BLaER1 treated with 17β-estradiol and CSF1 and Interleukin-3, amounts not matched to agents 10 nM and 100 nM (cell line): Measurements from ENCODE around the gene MSI2.
A peak's percentile ranks its signal among the peaks of the same experiment; 100 is the strongest.
"Not testable (repeated sequence)": the region's sequence is repeated elsewhere in the genome, so short reads cannot be mapped to it uniquely, and the experiment has no call there.

ENCODE experiments used
- H3K27ac ChIP-seq, 11 experiments: shearing (Covaris generic); formaldehyde crosslinking; 2 replicates each; pipeline ENCODE4 v1.8.1; 2022
- H3K27me3 ChIP-seq, 11 experiments: shearing (Covaris generic); formaldehyde crosslinking; 2 replicates each; pipeline ENCODE4 v1.8.1; 2022
- H3K36me3 ChIP-seq, 11 experiments: shearing (Covaris generic); formaldehyde crosslinking; 2 replicates each; pipeline ENCODE4 v1.8.1; 2022
- H3K4me1 ChIP-seq, 10 experiments: shearing (Covaris generic); formaldehyde crosslinking; 2 replicates each; pipeline ENCODE4 v1.8.1; 2022
- H3K4me2 ChIP-seq, 11 experiments: shearing (Covaris generic); formaldehyde crosslinking; 2 replicates each; pipeline ENCODE4 v1.8.1; 2022
- H3K4me3 ChIP-seq, 10 experiments: shearing (Covaris generic); formaldehyde crosslinking; 2 replicates each; pipeline ENCODE4 v1.8.1; 2022
- H3K9ac ChIP-seq, 11 experiments: shearing (Covaris generic); formaldehyde crosslinking; 2 replicates each; pipeline ENCODE4 v1.8.1; 2022
- H3K9me3 ChIP-seq, 11 experiments: shearing (Covaris generic); formaldehyde crosslinking; replicated peaks in 1 of 11; 2 replicates each; pipeline ENCODE4 v1.8.1; 2022
- H4K20me1 ChIP-seq, 11 experiments: shearing (Covaris generic); formaldehyde crosslinking; 2 replicates each; pipeline ENCODE4 v1.8.1; 2022
- Cebpa-rat ChIP-seq, 11 experiments: shearing (Covaris generic); IDR thresholded peaks; 2 replicates each; pipeline ENCODE4 v1.8.1; 2022

Gene MSI2

DNA sequence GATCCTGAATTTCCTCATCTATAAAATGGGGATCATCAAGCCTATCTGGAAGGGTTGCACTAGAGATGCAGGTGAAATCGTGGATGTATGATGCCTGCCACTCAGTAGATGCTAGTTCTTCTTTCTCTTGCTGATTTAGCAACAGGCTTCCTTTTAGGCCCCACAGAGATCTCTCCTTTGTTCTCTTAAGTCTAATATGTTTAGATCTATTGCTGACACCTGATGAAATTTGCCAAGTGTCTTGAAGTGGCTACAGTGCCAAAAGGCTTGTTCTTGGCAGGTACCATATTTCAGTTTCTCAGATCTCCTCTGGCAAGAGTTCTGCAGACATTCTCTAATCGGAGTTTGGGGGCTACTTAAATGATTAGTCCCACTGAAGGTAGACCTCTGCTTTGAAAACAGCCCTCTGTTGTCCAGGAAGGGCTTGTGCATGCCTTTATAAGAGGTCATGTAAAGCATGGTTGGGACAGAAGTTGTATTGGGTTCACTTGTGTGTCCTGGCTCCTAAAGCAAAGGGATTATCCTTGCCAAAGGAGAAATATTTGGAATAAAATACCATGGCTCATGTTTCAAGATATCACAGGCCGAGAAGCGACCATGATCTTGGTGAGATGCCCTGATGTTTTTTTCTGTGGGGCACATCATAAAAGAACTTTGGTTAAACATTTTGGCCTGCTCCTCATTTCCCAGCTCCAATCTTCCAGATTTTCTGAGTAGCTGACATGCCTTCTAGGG is 234.0 kb downstream of the MSI2 start:
- Histone ChIP-seq H3K9ac (no peak overlapping the region), H3K36me3 (peaks cover 0 to 84% (median 23%) of the 10 kb centered on the region in 11 experiments; a peak in 12 of 22 replicates), H3K27me3 (no peaks in the 10 kb centered on the region), H3K4me2 (peak overlapping the region in 1 of 11 experiments; percentile 39; a peak in 1 of 22 replicates), H3K4me3 (no peak overlapping the region), H3K4me1 (peaks cover 39 to 98% (median 82%) of the 10 kb centered on the region in 10 experiments), H3K27ac (peak overlapping the region in 1 of 11 experiments; percentile 23; a peak in 1 of 22 replicates), H3K9me3 (no peaks in the 10 kb centered on the region), H4K20me1 (peaks cover 0 to 74% (median 0%) of the 10 kb centered on the region in 11 experiments; a peak in 5 of 22 replicates)
- TF ChIP-seq Cebpa-rat (IDR thresholded peaks at IDR 0.05) = no peak

DNA sequence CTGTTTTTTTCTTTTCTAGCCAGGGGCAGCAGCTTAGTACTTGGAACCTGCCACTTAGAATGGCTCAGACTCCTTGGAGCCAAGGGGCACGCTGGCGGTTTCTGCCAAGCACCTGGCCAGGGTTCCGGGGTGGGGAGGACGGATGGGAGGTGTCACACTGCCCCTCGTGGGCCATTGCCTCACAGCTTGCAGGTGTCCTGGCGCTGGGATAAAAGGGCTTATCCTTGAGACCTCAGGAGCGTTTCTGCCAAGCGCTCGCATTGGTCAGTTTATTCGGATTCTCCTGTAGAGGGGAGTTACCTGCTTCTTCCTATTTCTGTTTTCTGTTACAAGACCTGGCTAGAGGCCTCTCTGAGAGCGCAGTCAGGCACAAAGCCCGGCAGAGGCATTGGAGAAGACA is 234.6 kb downstream of the MSI2 start:
- Histone ChIP-seq H3K27ac (peak overlapping the region in 1 of 11 experiments; percentile 23; a peak in 2 of 22 replicates), H3K4me2 (peak overlapping the region in 1 of 11 experiments; percentile 7; a peak in 1 of 22 replicates), H3K27me3 (no peaks in the 10 kb centered on the region), H3K9me3 (no peaks in the 10 kb centered on the region), H3K4me3 (no peak overlapping the region), H3K4me1 (peaks cover 33 to 98% (median 78%) of the 10 kb centered on the region in 10 experiments), H3K36me3 (peaks cover 0 to 84% (median 23%) of the 10 kb centered on the region in 11 experiments; a peak in 12 of 22 replicates), H3K9ac (no peak overlapping the region), H4K20me1 (peaks cover 0 to 72% (median 0%) of the 10 kb centered on the region in 11 experiments; a peak in 5 of 22 replicates)
- TF ChIP-seq Cebpa-rat (IDR thresholded peaks at IDR 0.05) = no peak

DNA sequence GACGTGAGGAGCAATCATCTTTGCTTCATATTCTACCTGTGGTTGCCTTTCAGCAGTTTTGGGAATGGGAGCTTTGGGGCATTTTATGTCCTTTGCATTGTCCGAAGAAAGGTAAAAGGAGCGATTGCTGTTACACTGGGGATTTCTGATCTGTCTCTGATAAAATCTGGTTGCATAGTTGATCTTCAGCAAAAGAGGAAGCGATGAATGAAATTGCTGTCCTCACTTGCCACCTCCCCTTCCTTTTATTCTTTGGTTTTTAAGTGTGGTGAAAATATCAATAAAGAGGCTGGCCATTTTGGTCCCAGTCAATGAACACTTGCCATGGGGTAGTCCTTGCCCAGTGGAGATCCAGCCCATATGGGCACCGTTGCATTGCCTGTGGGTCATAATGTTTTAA is 236.8 kb downstream of the MSI2 start:
- Histone ChIP-seq H3K9ac (no peak overlapping the region), H3K4me3 (no peak overlapping the region), H4K20me1 (peaks cover 0 to 75% (median 0%) of the 10 kb centered on the region in 11 experiments; a peak in 4 of 22 replicates), H3K27me3 (no peaks in the 10 kb centered on the region), H3K36me3 (peaks cover 0 to 87% (median 23%) of the 10 kb centered on the region in 11 experiments; a peak in 11 of 22 replicates), H3K9me3 (no peaks in the 10 kb centered on the region), H3K4me1 (peaks cover 24 to 98% (median 78%) of the 10 kb centered on the region in 10 experiments), H3K4me2 (peak overlapping the region; percentile 20 to 71 (median 46); a peak in 21 of 22 replicates), H3K27ac (0 out of 22 replicates have a peak overlapping the region, but pooled peaks of 1 of the 11 experiments have one; percentile 6)
- no peak for TF ChIP-seq Cebpa-rat (IDR thresholded peaks at IDR 0.05)

DNA sequence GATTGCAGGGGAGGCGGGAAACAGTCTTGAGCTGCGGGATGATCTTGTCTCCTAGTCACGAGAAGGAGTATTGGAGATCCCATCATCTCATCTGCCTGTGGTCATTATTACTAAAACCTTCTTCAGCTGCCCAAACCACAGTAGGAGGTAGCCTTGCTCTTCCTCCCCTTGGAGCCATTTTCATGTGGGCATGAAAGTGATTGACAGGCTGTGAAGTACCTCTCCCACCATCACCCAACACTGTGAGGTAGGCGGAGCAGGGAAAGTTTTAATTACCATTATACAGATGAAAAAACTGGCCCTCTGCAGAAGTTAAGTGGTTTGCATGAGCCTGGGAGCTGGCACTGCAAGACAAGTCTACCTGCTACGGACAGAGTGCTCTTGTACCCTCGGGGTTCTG is 237.3 kb downstream of the MSI2 start:
- H3K4me1 ChIP-seq = peaks cover 24 to 97% (median 80%) of the 10 kb centered on the region in 10 experiments
- H3K27ac ChIP-seq = 0 out of 22 replicates have a peak overlapping the region, but pooled peaks of 1 of the 11 experiments have one; percentile 6
- no peak overlapping the region for H3K4me3 ChIP-seq
- H3K9ac ChIP-seq = no peak overlapping the region
- no peaks in the 10 kb centered on the region for H3K9me3 ChIP-seq
- peaks cover 0 to 79% (median 0%) of the 10 kb centered on the region in 11 experiments; a peak in 4 of 22 replicates for H4K20me1 ChIP-seq
- no peak for TF ChIP-seq Cebpa-rat (IDR thresholded peaks at IDR 0.05)
- H3K36me3 ChIP-seq = peaks cover 0 to 85% (median 23%) of the 10 kb centered on the region in 11 experiments; a peak in 11 of 22 replicates
- H3K27me3 ChIP-seq = no peaks in the 10 kb centered on the region
- H3K4me2 ChIP-seq = peak overlapping the region in 10 of 11 experiments; percentile 3 to 71 (median 45); a peak in 19 of 22 replicates

DNA sequence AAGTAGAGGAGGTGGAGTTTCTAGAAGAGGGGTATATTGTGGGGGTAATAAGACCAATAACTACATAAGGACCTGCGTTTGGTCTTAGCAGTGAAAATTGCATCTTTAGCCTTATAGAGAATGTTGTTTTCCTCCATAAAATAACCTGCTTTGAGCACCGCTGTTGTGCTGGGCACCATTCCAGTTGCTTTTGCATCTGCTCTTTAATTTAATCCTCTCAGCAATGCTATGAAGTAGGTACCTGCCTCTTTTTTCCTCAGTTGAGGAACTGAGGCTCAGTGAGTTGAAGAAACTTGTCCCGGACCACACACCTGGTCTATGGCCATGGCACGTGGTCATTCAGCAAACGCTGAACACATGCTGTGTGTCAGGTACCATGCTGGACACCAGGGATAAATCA is 238.1 kb downstream of the MSI2 start:
- peaks cover 0 to 76% (median 15%) of the 10 kb centered on the region in 11 experiments; a peak in 11 of 22 replicates for H3K36me3 ChIP-seq
- H3K4me1 ChIP-seq = peaks cover 24 to 95% (median 80%) of the 10 kb centered on the region in 10 experiments
- no peak overlapping the region for H3K9ac ChIP-seq
- H3K4me2 ChIP-seq = peak overlapping the region in 2 of 11 experiments; percentile 3 to 71; a peak in 1 of 22 replicates
- no peak for TF ChIP-seq Cebpa-rat (IDR thresholded peaks at IDR 0.05)
- no peaks in the 10 kb centered on the region for H3K9me3 ChIP-seq
- no peak overlapping the region for H3K27ac ChIP-seq
- H4K20me1 ChIP-seq = peaks cover 0 to 75% (median 0%) of the 10 kb centered on the region in 11 experiments; a peak in 4 of 22 replicates
- no peaks in the 10 kb centered on the region for H3K27me3 ChIP-seq
- no peak overlapping the region for H3K4me3 ChIP-seq

DNA sequence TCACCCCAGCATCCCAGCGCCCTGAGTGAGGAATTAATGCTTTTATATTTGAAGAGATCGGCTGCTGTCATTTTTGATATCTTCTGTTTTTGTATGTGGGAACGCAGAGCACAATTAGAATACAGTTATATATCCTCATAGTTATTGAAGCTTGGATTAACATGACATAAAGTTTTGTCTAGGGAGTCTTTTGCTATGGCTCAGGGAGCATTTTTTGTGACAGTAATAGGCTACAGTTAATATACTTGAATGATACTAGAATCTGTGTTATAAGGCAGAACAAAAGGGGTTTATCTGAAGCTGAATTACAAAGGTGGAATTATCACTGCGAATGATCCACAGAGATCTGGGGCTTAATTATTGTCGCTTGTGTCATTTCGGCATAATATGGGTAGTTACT is 239.4 kb downstream of the MSI2 start:
- Histone ChIP-seq H3K9ac (no peak overlapping the region), H3K4me1 (peaks cover 24 to 95% (median 82%) of the 10 kb centered on the region in 10 experiments), H3K9me3 (no peaks in the 10 kb centered on the region), H3K27ac (peak overlapping the region in 2 of 11 experiments; percentile 9 to 20; a peak in 1 of 22 replicates), H3K4me2 (peak overlapping the region in 7 of 11 experiments; percentile 1 to 64 (median 52); a peak in 9 of 22 replicates), H3K27me3 (no peaks in the 10 kb centered on the region), H3K36me3 (peaks cover 0 to 75% (median 10%) of the 10 kb centered on the region in 11 experiments; a peak in 11 of 22 replicates), H3K4me3 (no peak overlapping the region), H4K20me1 (peaks cover 0 to 75% (median 0%) of the 10 kb centered on the region in 11 experiments; a peak in 4 of 22 replicates)
- no peak for TF ChIP-seq Cebpa-rat (IDR thresholded peaks at IDR 0.05)

DNA sequence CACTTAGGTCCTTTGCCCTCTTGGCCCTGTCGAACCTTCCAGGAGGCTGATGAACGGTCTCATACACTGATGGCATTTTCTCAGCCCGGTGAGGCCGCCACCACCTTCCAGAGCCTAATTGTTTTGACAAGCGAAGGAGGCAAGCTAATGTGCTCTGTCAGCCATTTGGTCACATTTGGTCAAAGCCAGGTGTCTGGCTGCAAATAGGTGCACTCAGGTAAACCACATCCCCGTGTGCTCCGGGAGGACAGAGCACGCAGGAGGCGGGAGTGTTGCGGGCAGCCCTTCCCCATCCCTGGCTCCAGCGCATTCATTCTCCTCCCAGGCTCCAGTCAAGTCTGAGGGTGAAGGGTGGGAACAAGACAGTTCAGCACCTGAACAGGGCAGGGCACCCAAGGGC is 240.1 kb downstream of the MSI2 start:
- Histone ChIP-seq H3K27ac (peak overlapping the region in 2 of 11 experiments; percentile 9 to 20; a peak in 1 of 22 replicates), H3K9me3 (no peaks in the 10 kb centered on the region), H3K9ac (no peak overlapping the region), H4K20me1 (peaks cover 0 to 69% (median 0%) of the 10 kb centered on the region in 11 experiments; a peak in 4 of 22 replicates), H3K36me3 (peaks cover 0 to 75% (median 10%) of the 10 kb centered on the region in 11 experiments; a peak in 11 of 22 replicates), H3K4me2 (peak overlapping the region in 8 of 11 experiments; percentile 15 to 68 (median 52); a peak in 14 of 22 replicates), H3K4me1 (peaks cover 24 to 95% (median 81%) of the 10 kb centered on the region in 10 experiments), H3K4me3 (no peak overlapping the region), H3K27me3 (no peaks in the 10 kb centered on the region)
- no peak for TF ChIP-seq Cebpa-rat (IDR thresholded peaks at IDR 0.05)

DNA sequence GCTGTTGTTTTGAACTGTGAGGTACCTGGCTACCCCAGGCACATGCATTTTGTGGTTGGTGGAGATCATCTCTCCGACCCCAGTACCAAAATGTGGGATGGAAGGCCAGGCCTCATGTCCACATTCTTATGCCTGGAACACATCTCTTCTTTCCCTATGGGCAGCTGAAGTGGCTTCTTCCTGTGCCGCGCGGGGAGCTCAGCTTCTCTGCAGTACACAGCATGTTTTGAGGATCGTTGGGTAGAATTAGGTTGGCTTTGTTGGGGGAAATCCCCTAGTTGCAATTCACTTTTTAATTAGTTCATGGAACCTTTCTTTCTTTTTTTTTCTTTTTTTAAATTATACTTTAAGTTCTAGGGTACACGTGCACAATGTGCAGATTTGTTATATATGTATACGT is 242.1 kb downstream of the MSI2 start:
- Histone ChIP-seq H3K36me3 (peaks cover 0 to 69% (median 10%) of the 10 kb centered on the region in 11 experiments; a peak in 11 of 22 replicates), H3K9ac (no peak overlapping the region), H3K27me3 (no peaks in the 10 kb centered on the region), H3K27ac (no peak overlapping the region), H3K4me1 (peaks cover 14 to 96% (median 83%) of the 10 kb centered on the region in 10 experiments), H4K20me1 (peaks cover 0 to 61% (median 0%) of the 10 kb centered on the region in 11 experiments; a peak in 4 of 22 replicates), H3K4me2 (peak overlapping the region in 6 of 11 experiments; percentile 11 to 68 (median 38); a peak in 10 of 22 replicates), H3K9me3 (no peaks in the 10 kb centered on the region), H3K4me3 (no peak overlapping the region)
- no peak for TF ChIP-seq Cebpa-rat (IDR thresholded peaks at IDR 0.05)

DNA sequence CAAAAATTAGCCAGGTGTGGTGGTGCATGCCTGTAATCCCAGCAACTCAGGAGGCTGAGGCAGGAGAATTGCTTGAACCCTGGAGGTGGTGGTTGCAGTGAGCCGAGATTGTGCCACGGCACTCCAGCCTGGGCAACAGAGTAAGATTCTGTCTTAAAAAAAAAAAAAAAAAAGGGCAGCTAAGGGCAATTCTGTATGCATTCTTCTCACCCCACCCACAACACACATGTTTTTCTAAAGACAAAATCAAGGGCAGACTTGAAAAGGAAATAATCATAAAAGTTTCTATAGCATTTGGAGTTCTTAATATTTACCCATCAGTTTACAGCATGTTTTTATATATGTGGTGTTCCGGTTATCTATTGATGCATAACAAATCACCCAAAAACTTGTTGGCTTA is 242.9 kb downstream of the MSI2 start:
- H3K4me1 ChIP-seq = peaks cover 11 to 97% (median 84%) of the 10 kb centered on the region in 10 experiments
- H3K27ac ChIP-seq = 0 out of 22 replicates have a peak overlapping the region, but pooled peaks of 1 of the 11 experiments have one; percentile 12
- not testable (repeated sequence) for H3K4me3 ChIP-seq, H3K9ac ChIP-seq, H3K27me3 ChIP-seq, H3K9me3 ChIP-seq
- peak overlapping the region in 9 of 11 experiments; percentile 1 to 56 (median 44); a peak in 15 of 22 replicates for H3K4me2 ChIP-seq
- H4K20me1 ChIP-seq = peaks cover 0 to 59% (median 0%) of the 10 kb centered on the region in 11 experiments; a peak in 4 of 22 replicates
- peaks cover 0 to 68% (median 9%) of the 10 kb centered on the region in 11 experiments; a peak in 10 of 22 replicates for H3K36me3 ChIP-seq
